Measurements from ENCODE around the gene HMX2.

HMX2 gene

GRCh38 chr10:123147635-123148413 lies at the start of gene HMX2:
HMX2 (plus strand) TSS chr10:123148136; CDS start chr10:123148379, 243 bp downstream.
- peak; percentile 12 for DNase-seq

GRCh38 chr10:123100030-123100762 lies 47.7 kb upstream of the HMX2 start:
- DNase-seq: no peak

GRCh38 chr10:123101872-123102271 lies 46.1 kb upstream of the HMX2 start:
- no peak for DNase-seq

- DNase-seq: no peak
Measured at GRCh38 chr10:123102673-123103072, 45.3 kb upstream of the HMX2 start.

- DNase-seq: no peak
Measured at GRCh38 chr10:123103944-123104343, 44.0 kb upstream of the HMX2 start.

- DNase-seq: no peak
Measured at GRCh38 chr10:123109466-123109865, 38.5 kb upstream of the HMX2 start.

GRCh38 chr10:123117644-123118417 lies 30.1 kb upstream of the HMX2 start:
- DNase-seq: no peak

- no peak for DNase-seq
Measured at GRCh38 chr10:123119081-123119480, 28.9 kb upstream of the HMX2 start.

GRCh38 chr10:123126246-123126645 lies 21.7 kb upstream of the HMX2 start:
- no peak for DNase-seq

GRCh38 chr10:123129618-123130271 lies 18.2 kb upstream of the HMX2 start:
- no peak for DNase-seq

- DNase-seq: no peak
Measured at GRCh38 chr10:123132576-123133477, 15.1 kb upstream of the HMX2 start.

GRCh38 chr10:123133541-123134342 lies 14.2 kb upstream of the HMX2 start:
- DNase-seq: no peak

- no peak for DNase-seq
Measured at GRCh38 chr10:123134343-123134914, 13.5 kb upstream of the HMX2 start.

GRCh38 chr10:123134915-123135414 lies 13.0 kb upstream of the HMX2 start:
- no peak for DNase-seq

- DNase-seq: no peak
Measured at GRCh38 chr10:123135415-123136141, 12.4 kb upstream of the HMX2 start, which contains the start of gene HMX3. HMX3 (plus strand) TSS chr10:123135970; CDS start chr10:123136051, 81 bp downstream.

- no peak for DNase-seq
Measured at GRCh38 chr10:123136221-123136805, 11.6 kb upstream of the HMX2 start.

- DNase-seq: no peak
Measured at GRCh38 chr10:123136806-123137642, 10.9 kb upstream of the HMX2 start.

- DNase-seq: no peak
Measured at GRCh38 chr10:123139165-123139520, 8.8 kb upstream of the HMX2 start.
